OCI-LY1 (cell line): ENCODE data around the gene ARHGEF17.

ENCODE experiments used
- H2AFZ ChIP-seq: fragments of 200-600 bp; sonication (generic), shearing (Covaris generic); 2 replicates; pipeline ENCODE4 v1.6.0; 2014; ENCODE audit warnings: antibody characterized with exemption, mild to moderate bottlenecking, low read length
- H3F3A ChIP-seq: fragments of 200-600 bp; sonication (generic), shearing (Covaris generic); 2 replicates; pipeline ENCODE4 v1.6.0; 2014; ENCODE audit warnings: mild to moderate bottlenecking, antibody characterized with exemption, low read length, moderate library complexity; ENCODE audit not compliant: insufficient read depth
- H3K27ac ChIP-seq: fragments of 200-600 bp; sonication (generic); 2 replicates; pipeline ENCODE4 v1.5.1; 2014; ENCODE audit warnings: low read length, mixed run types, mild to moderate bottlenecking, low read depth; ENCODE audit not compliant: poor library complexity, severe bottlenecking
- H3K27me3 ChIP-seq: fragments of 200-600 bp; sonication (generic); 2 replicates; pipeline ENCODE4 v1.6.0; 2014; ENCODE audit warnings: antibody characterized with exemption, mild to moderate bottlenecking, low read length, moderate library complexity; ENCODE audit not compliant: insufficient read depth
- H3K36me3 ChIP-seq: fragments of 200-600 bp; sonication (generic); 2 replicates; pipeline ENCODE4 v1.6.1; 2014; ENCODE audit warnings: mild to moderate bottlenecking, antibody characterized with exemption, low read length, moderate library complexity, mixed read lengths; ENCODE audit not compliant: insufficient read depth
- H3K4me1 ChIP-seq: fragments of 200-600 bp; sonication (generic); 2 replicates; pipeline ENCODE4 v1.5.1; 2014; ENCODE audit warnings: mild to moderate bottlenecking, low read length, moderate library complexity; ENCODE audit not compliant: insufficient read depth, severe bottlenecking
- H3K4me2 ChIP-seq: fragments of 200-600 bp; sonication (generic), shearing (Covaris generic); 2 replicates; pipeline ENCODE4 v1.6.1; 2014; ENCODE audit warnings: low read length
- H3K4me3 ChIP-seq: fragments of 200-600 bp; sonication (generic); 2 replicates; pipeline ENCODE4 v1.5.1; 2014; ENCODE audit warnings: low read length, low read depth, mild to moderate bottlenecking, mixed read lengths; ENCODE audit not compliant: poor library complexity, severe bottlenecking
- H3K79me2 ChIP-seq: fragments of 200-600 bp; shearing (Covaris generic); 2 replicates; pipeline ENCODE4 v1.6.1; 2016; ENCODE audit warnings: mixed run types, low read length, mixed read lengths; ENCODE audit not compliant: insufficient read depth
- H3K9ac ChIP-seq: fragments of 200-600 bp; sonication (generic), shearing (Covaris generic); 2 replicates; pipeline ENCODE4 v1.6.1; 2014; ENCODE audit warnings: mild to moderate bottlenecking, low read length, mixed read lengths
- H3K9me2 ChIP-seq: fragments of 200-600 bp; sonication (generic), shearing (Covaris generic); 2 replicates; pipeline ENCODE4 v1.6.1; 2014; ENCODE audit warnings: low read depth, mild to moderate bottlenecking, low read length, mixed read lengths
- H3K9me3 ChIP-seq: fragments of 200-600 bp; shearing (Covaris generic); 2 replicates; pipeline ENCODE4 v1.6.1; 2014; ENCODE audit warnings: low read length, mixed read lengths
- H4K20me1 ChIP-seq: fragments of 200-600 bp; sonication (generic), shearing (Covaris generic); 2 replicates; pipeline ENCODE4 v1.6.0; 2016; ENCODE audit warnings: mild to moderate bottlenecking, low read length; ENCODE audit not compliant: insufficient read depth
- EZH2 ChIP-seq: fragments of 200-600 bp; sonication (generic), shearing (Covaris generic); IDR thresholded peaks from 2 replicates; pipeline ENCODE4 v1.8.0; 2017; ENCODE audit warnings: borderline replicate concordance, mixed run types, mild to moderate bottlenecking, antibody characterized with exemption, low read length, moderate library complexity, mixed read lengths
- TF ChIP-seq, protein P1 (sequence below): fragments of 200-600 bp; sonication (generic), shearing (Covaris generic); IDR thresholded peaks from 2 replicates; pipeline ENCODE4 v1.5.1; 2017; ENCODE audit warnings: mild to moderate bottlenecking, antibody characterized with exemption, low read length, moderate library complexity, mixed read lengths

The ARHGEF17 gene

DNA sequence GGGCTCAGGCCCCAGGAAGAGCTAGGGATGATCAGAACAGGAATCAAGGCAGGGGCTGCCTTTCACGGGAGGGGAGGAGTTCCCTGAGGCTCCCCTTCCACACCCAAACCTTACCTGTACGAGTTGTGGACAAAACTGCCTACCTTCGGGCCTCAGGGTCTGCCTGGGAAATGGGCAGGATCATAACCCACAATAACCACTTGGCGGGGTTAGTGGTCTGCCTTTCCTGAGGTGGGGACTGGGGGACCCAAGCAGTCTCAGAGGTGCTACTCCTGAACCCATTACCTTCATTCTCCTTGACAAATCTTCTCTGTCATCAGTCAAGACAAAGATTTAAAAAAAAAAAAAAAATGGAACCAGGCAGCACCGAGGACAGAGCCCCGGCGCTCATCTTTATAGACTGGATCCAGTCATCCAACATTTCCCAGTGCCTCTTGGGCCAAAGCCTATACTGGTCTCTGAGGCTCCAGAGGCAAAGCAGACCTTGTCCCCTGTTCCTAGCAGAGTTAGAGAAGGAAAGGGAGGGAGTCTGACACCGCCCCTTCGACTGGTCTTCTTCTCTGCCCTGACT lies 21.8 kb upstream of the ARHGEF17 start:
- H3K4me2 ChIP-seq, result no peak overlapping the region

DNA sequence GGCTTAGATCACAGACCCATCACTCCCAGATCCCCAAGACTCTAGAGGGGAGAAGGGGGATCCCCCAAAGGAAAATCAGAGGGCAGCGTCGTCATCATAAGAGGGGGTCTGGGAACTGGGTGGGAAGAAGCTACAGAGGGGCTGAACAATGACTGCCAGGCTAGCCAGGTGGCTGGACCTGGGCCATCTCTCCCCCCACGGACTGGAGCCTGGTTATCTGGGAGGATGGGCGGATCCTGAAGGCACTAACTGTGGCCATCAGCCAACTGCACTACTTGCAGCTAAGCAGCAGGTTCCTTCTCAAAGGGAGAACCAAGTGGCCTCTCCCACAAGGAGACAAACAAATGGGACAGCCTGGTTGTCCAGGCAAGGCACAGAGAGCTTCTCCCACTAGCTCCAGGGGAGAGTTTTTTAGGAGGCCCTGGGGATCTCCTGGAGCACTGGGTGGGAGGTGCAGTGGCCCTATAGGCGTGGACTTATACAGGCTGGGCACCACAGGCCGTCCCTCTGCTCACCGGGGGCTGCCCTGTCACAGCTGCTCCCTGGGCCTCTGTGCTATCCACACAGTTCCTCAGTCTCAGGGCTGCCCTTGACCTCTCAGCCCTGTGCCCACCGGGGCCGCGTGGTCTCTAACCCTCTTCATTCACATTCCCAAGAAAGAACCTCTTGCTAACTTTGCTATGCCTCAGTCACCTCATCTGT lies 20.5 kb upstream of the ARHGEF17 start:
- H3F3A ChIP-seq, result no peaks in the 10 kb centered on the region
- no peak overlapping the region for H2AFZ ChIP-seq
- no peak overlapping the region for H3K27ac ChIP-seq
- no peak overlapping the region for H3K9ac ChIP-seq
- H3K9me3 ChIP-seq, result no peaks in the 10 kb centered on the region
- H3K4me2 ChIP-seq, result no peak overlapping the region
- H3K79me2 ChIP-seq, result no peaks in the 10 kb centered on the region
- TF ChIP-seq EZH2, result no peak
- TF ChIP-seq, protein P1, sequence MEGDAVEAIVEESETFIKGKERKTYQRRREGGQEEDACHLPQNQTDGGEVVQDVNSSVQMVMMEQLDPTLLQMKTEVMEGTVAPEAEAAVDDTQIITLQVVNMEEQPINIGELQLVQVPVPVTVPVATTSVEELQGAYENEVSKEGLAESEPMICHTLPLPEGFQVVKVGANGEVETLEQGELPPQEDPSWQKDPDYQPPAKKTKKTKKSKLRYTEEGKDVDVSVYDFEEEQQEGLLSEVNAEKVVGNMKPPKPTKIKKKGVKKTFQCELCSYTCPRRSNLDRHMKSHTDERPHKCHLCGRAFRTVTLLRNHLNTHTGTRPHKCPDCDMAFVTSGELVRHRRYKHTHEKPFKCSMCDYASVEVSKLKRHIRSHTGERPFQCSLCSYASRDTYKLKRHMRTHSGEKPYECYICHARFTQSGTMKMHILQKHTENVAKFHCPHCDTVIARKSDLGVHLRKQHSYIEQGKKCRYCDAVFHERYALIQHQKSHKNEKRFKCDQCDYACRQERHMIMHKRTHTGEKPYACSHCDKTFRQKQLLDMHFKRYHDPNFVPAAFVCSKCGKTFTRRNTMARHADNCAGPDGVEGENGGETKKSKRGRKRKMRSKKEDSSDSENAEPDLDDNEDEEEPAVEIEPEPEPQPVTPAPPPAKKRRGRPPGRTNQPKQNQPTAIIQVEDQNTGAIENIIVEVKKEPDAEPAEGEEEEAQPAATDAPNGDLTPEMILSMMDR, result no peak
- peaks cover 4% of the 10 kb centered on the region for H3K4me1 ChIP-seq
- H3K36me3 ChIP-seq, result no peaks in the 10 kb centered on the region
- no peak overlapping the region for H3K4me3 ChIP-seq
- 0 out of 2 replicates have a peak, but pooled peaks cover 4% of the 10 kb centered on the region for H3K27me3 ChIP-seq
- no peaks in the 10 kb centered on the region for H3K9me2 ChIP-seq
- H4K20me1 ChIP-seq, result no peaks in the 10 kb centered on the region

More for the DNA sequence above, 21.8 kb upstream of the ARHGEF17 start:
- H3K9me3 ChIP-seq, result no peaks in the 10 kb centered on the region
- H2AFZ ChIP-seq, result no peak overlapping the region
- no peaks in the 10 kb centered on the region for H3F3A ChIP-seq
- H3K79me2 ChIP-seq, result no peaks in the 10 kb centered on the region
- H3K9me2 ChIP-seq, result no peaks in the 10 kb centered on the region
- peaks cover 4% of the 10 kb centered on the region for H3K4me1 ChIP-seq
- no peak overlapping the region for H3K4me3 ChIP-seq
- no peaks in the 10 kb centered on the region for H3K27me3 ChIP-seq
- TF ChIP-seq, protein P1, result no peak
- TF ChIP-seq EZH2, result no peak
- H3K9ac ChIP-seq, result no peak overlapping the region
- H4K20me1 ChIP-seq, result no peaks in the 10 kb centered on the region
- H3K27ac ChIP-seq, result no peak overlapping the region
- H3K36me3 ChIP-seq, result no peaks in the 10 kb centered on the region

DNA sequence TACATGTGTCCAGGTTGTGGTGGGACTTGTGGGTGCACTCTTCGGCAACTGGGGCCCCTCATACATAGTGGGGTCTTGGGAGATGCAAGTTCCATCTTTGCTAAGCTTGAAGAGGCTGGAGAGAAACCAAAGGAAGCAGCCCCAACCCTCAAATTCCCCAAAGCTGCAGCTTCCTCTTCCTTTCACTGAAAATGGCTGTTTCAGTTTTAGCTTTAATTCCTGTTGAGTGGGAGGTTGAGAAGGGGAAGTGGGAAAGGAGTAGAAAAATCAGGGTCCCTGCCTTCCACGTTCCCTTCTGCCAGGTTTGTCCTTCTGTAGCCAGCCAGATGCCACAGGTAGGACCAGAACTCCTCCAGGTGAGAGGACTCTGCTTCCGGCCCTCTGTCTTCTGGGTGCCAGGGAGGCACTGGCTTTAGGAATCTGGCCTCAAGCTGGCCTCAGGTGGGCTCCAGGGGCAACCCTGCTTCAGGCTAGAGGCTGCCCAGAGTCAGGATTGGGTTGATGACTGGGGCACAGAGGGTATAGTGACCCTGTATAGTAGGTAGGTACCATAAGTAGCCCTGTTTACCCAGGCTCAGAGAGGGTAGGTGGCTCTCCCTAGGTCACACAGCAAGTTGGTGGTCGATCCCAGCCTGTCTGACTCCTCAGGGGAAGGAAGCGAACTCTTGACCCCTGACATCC lies 19.7 kb upstream of the ARHGEF17 start:
- H3F3A ChIP-seq, result no peaks in the 10 kb centered on the region
- TF ChIP-seq, protein P1, result no peak
- TF ChIP-seq EZH2, result no peak
- no peak overlapping the region for H2AFZ ChIP-seq
- no peaks in the 10 kb centered on the region for H4K20me1 ChIP-seq
- 0 out of 2 replicates have a peak, but pooled peaks cover 4% of the 10 kb centered on the region for H3K27me3 ChIP-seq
- no peak overlapping the region for H3K27ac ChIP-seq
- H3K79me2 ChIP-seq, result no peaks in the 10 kb centered on the region
- H3K4me3 ChIP-seq, result no peak overlapping the region
- no peaks in the 10 kb centered on the region for H3K9me3 ChIP-seq
- H3K9me2 ChIP-seq, result no peaks in the 10 kb centered on the region
- H3K4me2 ChIP-seq, result no peak overlapping the region
- no peak overlapping the region for H3K9ac ChIP-seq
- H3K36me3 ChIP-seq, result no peaks in the 10 kb centered on the region
- peaks cover 4% of the 10 kb centered on the region for H3K4me1 ChIP-seq
